Hepatocyte (in vitro differentiated cells): ENCODE results near the gene TMEM184B.

Experiments used
- CTCF ChIP-seq: fragments of 200-600 bp; sonication (generic); IDR thresholded peaks from 2 replicates; pipeline ENCODE4 v1.5.1; 2016; ENCODE audit warnings: antibody characterized with exemption, mild to moderate bottlenecking; ENCODE audit not compliant: poor library complexity
- EZH2 ChIP-seq: fragments of 200-600 bp; sonication (generic); IDR thresholded peaks from 2 replicates; pipeline ENCODE4 v1.6.1; 2016; ENCODE audit warnings: antibody characterized with exemption, mild to moderate bottlenecking, borderline replicate concordance
- EZH2phosphoT487 ChIP-seq: fragments of 200-600 bp; sonication (generic); IDR thresholded peaks from one replicate; pipeline ENCODE4 v1.6.1; 2018; ENCODE audit warnings: antibody characterized with exemption, mild to moderate bottlenecking, low read depth, moderate library complexity; ENCODE audit not compliant: unreplicated experiment, severe bottlenecking

GRCh38 chr22:38228873-38229740 is 43.7 kb downstream of the TMEM184B start:
- TF ChIP-seq CTCF (no peak), EZH2phosphoT487 (no peak), EZH2 (no peak)
